SK-N-SH (cell line): ENCODE results near the gene ENOX1. TPM values are rescaled to one million over a fixed set of nuclear protein-coding genes. Genes with fewer than 3 reads are reported as not detected.

ENCODE experiments used
- CTCF ChIA-PET: fragments of 300-600, 350-600 bp; formaldehyde crosslinking; extraction: SDS; loops from one replicate; lab custom pipeline; 2021; lab: Yijun Ruan, JAX
- POLR2A ChIA-PET: fragments of 350-600 bp; sonication (Branson Sonifier 250); formaldehyde crosslinking; extraction: SDS; loops from one replicate; lab custom pipeline; 2020; ENCODE audit warnings: antibody characterized with exemption, inconsistent platforms; lab: Yijun Ruan, JAX
- DNase-seq: peaks from one replicate; pipeline ENCODE4 v3.0.0; 2012
- H2AFZ ChIP-seq: fragments of 200-600 bp; sonication (generic); 2 replicates; pipeline ENCODE4 v1.8.1; 2016; ENCODE audit warnings: antibody characterized with exemption, mild to moderate bottlenecking, low read depth
- H3F3A ChIP-seq: fragments of 200-600 bp; sonication (generic); replicated peaks from 2 replicates; pipeline ENCODE3; 2016; ENCODE audit warnings: antibody characterized with exemption, mild to moderate bottlenecking; ENCODE audit not compliant: insufficient read depth
- H3K27ac ChIP-seq, 2 experiments: fragments of 200-500 bp in 1 of 2; fragments of 200-600 bp in 1 of 2; sonication (Bioruptor generic) in 1 of 2; sonication (generic), shearing (Covaris generic) in 1 of 2; 2 replicates each; pipeline versions ENCODE4 v1.5.1 to v1.6.1; 2014 to 2016; ENCODE audit warnings: low read depth in 2 of 2, inconsistent platforms in 1 of 2, low read length in 1 of 2, mild to moderate bottlenecking in 1 of 2, mixed read lengths in 1 of 2
- H3K27me3 ChIP-seq: fragments of 200-600 bp; sonication (generic), shearing (Covaris generic); 2 replicates; pipeline ENCODE4 v1.6.1; 2016; ENCODE audit warnings: mixed run types; ENCODE audit not compliant: insufficient read depth
- H3K36me3 ChIP-seq, 2 experiments: fragments of 200-500 bp in 1 of 2; fragments of 200-600 bp in 1 of 2; sonication (Bioruptor generic) in 1 of 2; sonication (generic) in 1 of 2; replicated peaks in 1 of 2; 2 replicates each; pipeline versions ENCODE3 to v1.5.1; 2014 to 2016; ENCODE audit warnings: low read length in 1 of 2, mild to moderate bottlenecking in 1 of 2; ENCODE audit not compliant: insufficient read depth in 2 of 2, control insufficient read depth in 1 of 2
- H3K4me1 ChIP-seq, 2 experiments: fragments of 200-500 bp in 1 of 2; fragments of 200-600 bp in 1 of 2; sonication (Bioruptor generic) in 1 of 2; sonication (generic), shearing (Covaris generic) in 1 of 2; 2 replicates each; pipeline versions ENCODE4 v1.5.1 to v1.6.1; 2014 to 2016; ENCODE audit warnings: low read depth in 1 of 2, low read length in 1 of 2, mixed run types in 1 of 2; ENCODE audit not compliant: insufficient read depth in 2 of 2, control insufficient read depth in 1 of 2
- H3K4me2 ChIP-seq: fragments of 200-600 bp; sonication (generic), shearing (Covaris generic); 2 replicates; pipeline ENCODE4 v1.6.1; 2017; ENCODE audit warnings: mixed run types
- H3K4me3 ChIP-seq, 2 experiments: fragments of 200-500 bp in 1 of 2; fragments of 200-600 bp in 1 of 2; sonication (Bioruptor generic) in 1 of 2; sonication (generic), shearing (Covaris generic) in 1 of 2; 2 replicates each; pipeline versions ENCODE4 v1.5.1 to v1.8.1; 2014 to 2016; ENCODE audit warnings: low read depth in 2 of 2, inconsistent platforms in 1 of 2, low read length in 1 of 2, mild to moderate bottlenecking in 1 of 2, mixed read lengths in 1 of 2, moderate library complexity in 1 of 2
- H3K79me2 ChIP-seq: fragments of 200-600 bp; sonication (generic); 2 replicates; pipeline ENCODE4 v1.8.1; 2017; ENCODE audit warnings: mild to moderate bottlenecking; ENCODE audit not compliant: insufficient read depth
- H3K9ac ChIP-seq: fragments of 200-600 bp; sonication (generic); 2 replicates; pipeline ENCODE4 v1.6.1; 2017; ENCODE audit warnings: mixed run types
- H3K9me2 ChIP-seq: fragments of 200-600 bp; sonication (generic); 2 replicates; pipeline ENCODE4 v1.6.1; 2017; ENCODE audit warnings: mixed run types
- H3K9me3 ChIP-seq: fragments of 200-600 bp; sonication (generic); 2 replicates; pipeline ENCODE4 v1.6.1; 2017; ENCODE audit warnings: mixed run types, mild to moderate bottlenecking, moderate library complexity
- H4K20me1 ChIP-seq: fragments of 200-600 bp; sonication (generic); 2 replicates; pipeline ENCODE4 v1.6.1; 2017; ENCODE audit warnings: mild to moderate bottlenecking, mixed run types; ENCODE audit not compliant: insufficient read depth
- ELF1 ChIP-seq: IDR thresholded peaks from 2 replicates; pipeline ENCODE4 v1.4.0; 2012
- EZH2phosphoT487 ChIP-seq: fragments of 200-600 bp; sonication (generic); IDR thresholded peaks from 2 replicates; pipeline ENCODE4 v1.6.1; 2017; ENCODE audit warnings: low read depth, mixed run types, mild to moderate bottlenecking, antibody characterized with exemption, moderate library complexity, borderline replicate concordance
- FOXJ3 ChIP-seq: sonication (generic); formaldehyde crosslinking; IDR thresholded peaks from 2 replicates; pipeline ENCODE4 v1.5.1; 2020; ENCODE audit warnings: mild to moderate bottlenecking, missing genetic modification reagents
- NRF1 ChIP-seq: IDR thresholded peaks from 2 replicates; pipeline ENCODE4 v1.6.1; 2012; ENCODE audit warnings: low read depth, mild to moderate bottlenecking, low read length
- WGBS: methylation state at CpG from one replicate; pipeline ENCODE4 v1.1.6; 2017; ENCODE audit warnings: low lambda C conversion rate; 5-methylcytosine and 5-hydroxymethylcytosine counted together
- polyA plus RNA-seq, 3 experiments: library from polyadenylated mRNA; depleted of rRNA; stranded (reverse); fragments of >200 nt; gene quantifications; 2 replicates each; pipeline ENCODE4 v1.2.3, GENCODE V29; 2012
- TF ChIP-seq, protein P1 (sequence below): IDR thresholded peaks from 2 replicates; pipeline ENCODE4 v1.4.0; 2012; ENCODE audit warnings: low read depth, borderline replicate concordance
- TF ChIP-seq, protein P2 (sequence below): IDR thresholded peaks from 2 replicates; pipeline ENCODE4 v1.4.0; 2012; ENCODE audit warnings: low read depth, borderline replicate concordance

The ENOX1 gene
- polyA plus RNA-seq, 1 of the 3 experiments (the other 2 are of a cell fraction), result 5.8 TPM

DNA sequence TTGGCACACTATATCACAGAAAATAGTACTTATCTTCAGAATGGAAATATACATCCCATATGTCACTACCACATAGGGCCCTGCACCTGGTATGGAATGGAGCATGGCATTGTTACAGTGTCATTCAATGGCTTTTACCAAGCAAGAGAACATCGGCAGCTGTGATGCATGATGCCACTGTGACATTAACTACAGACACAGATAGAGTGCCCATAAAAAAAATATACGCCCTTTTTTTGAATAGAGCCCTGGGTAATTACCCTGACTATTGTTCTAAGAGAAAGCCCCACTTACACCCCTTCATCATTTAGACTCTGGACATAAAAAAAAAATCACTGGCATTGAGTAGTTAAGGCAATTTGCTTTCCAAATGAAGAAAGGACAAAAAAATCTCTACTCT is 443.1 kb downstream of the ENOX1 start:
- no peak for DNase-seq
- Histone ChIP-seq H3K4me1 (peaks cover 11 to 12% of the 10 kb centered on the region in 2 experiments; a peak in 3 of 4 replicates), H3K27ac (no peak overlapping the region), H3K9me3 (no peaks in the 10 kb centered on the region), H3K4me3 (no peak overlapping the region), H2AFZ (no peak overlapping the region), H3K9ac (no peak overlapping the region), H3K79me2 (no peaks in the 10 kb centered on the region), H4K20me1 (no peaks in the 10 kb centered on the region), H3K4me2 (no peak overlapping the region), H3F3A (no peaks in the 10 kb centered on the region), H3K27me3 (no peaks in the 10 kb centered on the region), H3K36me3 (no peaks in the 10 kb centered on the region), H3K9me2 (no peaks in the 10 kb centered on the region)
- ChIA-PET POLR2A (no interaction called here), CTCF (no interaction called here)
- no peak for TF ChIP-seq NRF1
- TF ChIP-seq EZH2phosphoT487, result no peak
- no peak for TF ChIP-seq ELF1
- 91% methylated on average over 2 of the region's 2 CpGs for WGBS

DNA sequence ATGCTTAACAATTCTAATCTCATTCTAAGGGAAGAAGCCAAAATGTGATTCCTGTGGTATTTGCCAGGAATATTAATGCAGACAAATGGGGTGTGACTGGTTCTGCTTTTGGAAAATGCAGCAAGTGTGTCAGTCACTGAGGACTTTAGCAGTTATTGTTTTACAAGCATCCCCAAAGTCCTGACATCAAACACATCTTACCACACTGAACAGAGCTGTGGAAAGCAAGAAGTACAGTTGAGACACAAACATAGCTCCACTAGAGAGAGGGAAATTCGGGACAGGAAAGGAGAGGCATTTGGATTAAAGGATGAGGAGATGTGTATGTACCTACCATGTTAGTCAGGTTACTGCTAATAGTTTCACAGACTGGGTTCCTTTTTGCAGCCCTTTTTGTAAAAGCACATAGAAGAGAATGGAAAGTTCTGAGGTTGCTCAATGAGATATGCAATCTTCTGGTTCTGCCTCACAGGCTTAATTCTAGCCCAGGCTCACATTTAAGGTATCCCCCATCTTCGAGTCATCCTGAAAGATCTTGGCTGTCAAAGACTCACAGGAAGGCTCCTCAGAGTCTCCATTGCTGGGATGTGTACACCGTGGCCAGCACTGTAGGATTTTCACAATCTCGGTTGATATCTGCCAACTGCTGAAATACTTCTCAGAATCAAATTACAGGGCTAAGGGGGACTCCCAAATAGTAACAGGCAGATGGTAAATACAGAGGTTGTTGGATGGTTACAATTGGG is 446.8 kb downstream of the ENOX1 start:
- TF ChIP-seq, protein P1, sequence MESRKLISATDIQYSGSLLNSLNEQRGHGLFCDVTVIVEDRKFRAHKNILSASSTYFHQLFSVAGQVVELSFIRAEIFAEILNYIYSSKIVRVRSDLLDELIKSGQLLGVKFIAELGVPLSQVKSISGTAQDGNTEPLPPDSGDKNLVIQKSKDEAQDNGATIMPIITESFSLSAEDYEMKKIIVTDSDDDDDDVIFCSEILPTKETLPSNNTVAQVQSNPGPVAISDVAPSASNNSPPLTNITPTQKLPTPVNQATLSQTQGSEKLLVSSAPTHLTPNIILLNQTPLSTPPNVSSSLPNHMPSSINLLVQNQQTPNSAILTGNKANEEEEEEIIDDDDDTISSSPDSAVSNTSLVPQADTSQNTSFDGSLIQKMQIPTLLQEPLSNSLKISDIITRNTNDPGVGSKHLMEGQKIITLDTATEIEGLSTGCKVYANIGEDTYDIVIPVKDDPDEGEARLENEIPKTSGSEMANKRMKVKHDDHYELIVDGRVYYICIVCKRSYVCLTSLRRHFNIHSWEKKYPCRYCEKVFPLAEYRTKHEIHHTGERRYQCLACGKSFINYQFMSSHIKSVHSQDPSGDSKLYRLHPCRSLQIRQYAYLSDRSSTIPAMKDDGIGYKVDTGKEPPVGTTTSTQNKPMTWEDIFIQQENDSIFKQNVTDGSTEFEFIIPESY, result no peak
- no peak for TF ChIP-seq FOXJ3 (CRISPR knock-in tag)
- TF ChIP-seq, protein P2, sequence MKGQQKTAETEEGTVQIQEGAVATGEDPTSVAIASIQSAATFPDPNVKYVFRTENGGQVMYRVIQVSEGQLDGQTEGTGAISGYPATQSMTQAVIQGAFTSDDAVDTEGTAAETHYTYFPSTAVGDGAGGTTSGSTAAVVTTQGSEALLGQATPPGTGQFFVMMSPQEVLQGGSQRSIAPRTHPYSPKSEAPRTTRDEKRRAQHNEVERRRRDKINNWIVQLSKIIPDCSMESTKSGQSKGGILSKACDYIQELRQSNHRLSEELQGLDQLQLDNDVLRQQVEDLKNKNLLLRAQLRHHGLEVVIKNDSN, result no peak
- TF ChIP-seq, all 33 proteins: peak for 0
- H3K9me3 ChIP-seq, result no peaks in the 10 kb centered on the region
- 66% methylated on average over 4 of the region's 4 CpGs for WGBS
- H3K79me2 ChIP-seq, result no peaks in the 10 kb centered on the region
- H3K27ac ChIP-seq, result no peak overlapping the region
- H2AFZ ChIP-seq, result no peak overlapping the region
- H3K4me3 ChIP-seq, result no peak overlapping the region
- H3K36me3 ChIP-seq, result no peaks in the 10 kb centered on the region
- ChIA-PET POLR2A (no interaction called here), CTCF (no interaction called here)
- H3K9me2 ChIP-seq, result no peaks in the 10 kb centered on the region
- no peaks in the 10 kb centered on the region for H3K4me1 ChIP-seq
- H3F3A ChIP-seq, result no peaks in the 10 kb centered on the region
- H3K27me3 ChIP-seq, result no peaks in the 10 kb centered on the region
- no peak overlapping the region for H3K4me2 ChIP-seq
- no peaks in the 10 kb centered on the region for H4K20me1 ChIP-seq
- H3K9ac ChIP-seq, result no peak overlapping the region
- no peak for DNase-seq
